DOHH2 (cell line): ENCODE results near the gene STEAP3.

Experiments
- H3F3A ChIP-seq: fragments of 200-600 bp; sonication (generic), shearing (Covaris generic); 2 replicates; pipeline ENCODE4 v1.6.0; 2016; ENCODE audit warnings: antibody characterized with exemption, mild to moderate bottlenecking; ENCODE audit not compliant: control insufficient read depth, insufficient read depth
- H3K27ac ChIP-seq: fragments of 200-600 bp; sonication (generic); 2 replicates; pipeline ENCODE4 v1.5.1; 2014; ENCODE audit warnings: low read depth, mild to moderate bottlenecking, low read length, moderate library complexity
- H3K27me3 ChIP-seq: fragments of 200-600 bp; sonication (generic); 2 replicates; pipeline ENCODE4 v1.6.1; 2014; ENCODE audit warnings: mild to moderate bottlenecking, low read length, mixed read lengths; ENCODE audit not compliant: control insufficient read depth
- H3K36me3 ChIP-seq: fragments of 200-600 bp; sonication (generic); 2 replicates; pipeline ENCODE4 v1.6.1; 2014; ENCODE audit warnings: mild to moderate bottlenecking, low read length, moderate library complexity, mixed read lengths; ENCODE audit not compliant: control insufficient read depth
- H3K4me1 ChIP-seq: fragments of 200-600 bp; sonication (generic); 2 replicates; pipeline ENCODE4 v1.6.1; 2014; ENCODE audit warnings: mild to moderate bottlenecking, low read length, mixed read lengths; ENCODE audit not compliant: control insufficient read depth
- H3K4me2 ChIP-seq: fragments of 200-600 bp; sonication (generic); 2 replicates; pipeline ENCODE4 v1.6.0; 2014; ENCODE audit warnings: mild to moderate bottlenecking, low read length, moderate library complexity
- H3K4me3 ChIP-seq: fragments of 200-600 bp; sonication (generic); 2 replicates; pipeline ENCODE4 v1.5.1; 2014; ENCODE audit warnings: mild to moderate bottlenecking, low read length, mixed read lengths
- H3K79me2 ChIP-seq: fragments of 200-600 bp; sonication (generic); 2 replicates; pipeline ENCODE4 v1.6.1; 2014; ENCODE audit warnings: mild to moderate bottlenecking, low read length, mixed read lengths; ENCODE audit not compliant: control insufficient read depth
- H3K9me2 ChIP-seq: fragments of 200-600 bp; sonication (generic); replicated peaks from 2 replicates; pipeline ENCODE4 v1.6.1; 2014; ENCODE audit warnings: mild to moderate bottlenecking, low read length, mixed read lengths; ENCODE audit not compliant: control insufficient read depth
- H3K9me3 ChIP-seq: fragments of 200-600 bp; sonication (generic); 2 replicates; pipeline ENCODE4 v1.6.1; 2014; ENCODE audit warnings: antibody characterized with exemption, low read length, mixed read lengths; ENCODE audit not compliant: control insufficient read depth, insufficient read depth
- H4K20me1 ChIP-seq: fragments of 200-600 bp; sonication (generic); 2 replicates; pipeline ENCODE4 v1.6.0; 2014; ENCODE audit warnings: low read depth, mild to moderate bottlenecking, antibody characterized with exemption, low read length, moderate library complexity; ENCODE audit not compliant: control insufficient read depth, insufficient read depth
- EZH2phosphoT487 ChIP-seq: fragments of 200-600 bp; sonication (generic); IDR thresholded peaks from 2 replicates; pipeline ENCODE4 v1.6.1; 2017; ENCODE audit warnings: borderline replicate concordance, mild to moderate bottlenecking, antibody characterized with exemption, low read length, moderate library complexity, mixed read lengths
- TF ChIP-seq, protein P1 (sequence below): fragments of 200-600 bp; sonication (generic); IDR thresholded peaks from one replicate; pipeline ENCODE4 v1.5.1; 2014; ENCODE audit warnings: antibody characterized with exemption, mild to moderate bottlenecking, low read depth, low read length; ENCODE audit not compliant: poor library complexity, severe bottlenecking

Gene STEAP3

GRCh38 chr2:119260646-119261492 lies 37.2 kb downstream of the STEAP3 start:
- Histone ChIP-seq H3K4me1 (no peaks in the 10 kb centered on the region), H3K4me3 (no peak overlapping the region), H3K79me2 (no peaks in the 10 kb centered on the region), H3K9me2 (no peaks in the 10 kb centered on the region), H3K4me2 (no peak overlapping the region), H3K36me3 (no peaks in the 10 kb centered on the region), H3F3A (no peaks in the 10 kb centered on the region), H3K9me3 (no peaks in the 10 kb centered on the region), H3K27me3 (no peaks in the 10 kb centered on the region), H3K27ac (no peak overlapping the region), H4K20me1 (no peaks in the 10 kb centered on the region)
- TF ChIP-seq, protein P1, sequence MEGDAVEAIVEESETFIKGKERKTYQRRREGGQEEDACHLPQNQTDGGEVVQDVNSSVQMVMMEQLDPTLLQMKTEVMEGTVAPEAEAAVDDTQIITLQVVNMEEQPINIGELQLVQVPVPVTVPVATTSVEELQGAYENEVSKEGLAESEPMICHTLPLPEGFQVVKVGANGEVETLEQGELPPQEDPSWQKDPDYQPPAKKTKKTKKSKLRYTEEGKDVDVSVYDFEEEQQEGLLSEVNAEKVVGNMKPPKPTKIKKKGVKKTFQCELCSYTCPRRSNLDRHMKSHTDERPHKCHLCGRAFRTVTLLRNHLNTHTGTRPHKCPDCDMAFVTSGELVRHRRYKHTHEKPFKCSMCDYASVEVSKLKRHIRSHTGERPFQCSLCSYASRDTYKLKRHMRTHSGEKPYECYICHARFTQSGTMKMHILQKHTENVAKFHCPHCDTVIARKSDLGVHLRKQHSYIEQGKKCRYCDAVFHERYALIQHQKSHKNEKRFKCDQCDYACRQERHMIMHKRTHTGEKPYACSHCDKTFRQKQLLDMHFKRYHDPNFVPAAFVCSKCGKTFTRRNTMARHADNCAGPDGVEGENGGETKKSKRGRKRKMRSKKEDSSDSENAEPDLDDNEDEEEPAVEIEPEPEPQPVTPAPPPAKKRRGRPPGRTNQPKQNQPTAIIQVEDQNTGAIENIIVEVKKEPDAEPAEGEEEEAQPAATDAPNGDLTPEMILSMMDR, result no peak
- no peak for TF ChIP-seq EZH2phosphoT487

DNA sequence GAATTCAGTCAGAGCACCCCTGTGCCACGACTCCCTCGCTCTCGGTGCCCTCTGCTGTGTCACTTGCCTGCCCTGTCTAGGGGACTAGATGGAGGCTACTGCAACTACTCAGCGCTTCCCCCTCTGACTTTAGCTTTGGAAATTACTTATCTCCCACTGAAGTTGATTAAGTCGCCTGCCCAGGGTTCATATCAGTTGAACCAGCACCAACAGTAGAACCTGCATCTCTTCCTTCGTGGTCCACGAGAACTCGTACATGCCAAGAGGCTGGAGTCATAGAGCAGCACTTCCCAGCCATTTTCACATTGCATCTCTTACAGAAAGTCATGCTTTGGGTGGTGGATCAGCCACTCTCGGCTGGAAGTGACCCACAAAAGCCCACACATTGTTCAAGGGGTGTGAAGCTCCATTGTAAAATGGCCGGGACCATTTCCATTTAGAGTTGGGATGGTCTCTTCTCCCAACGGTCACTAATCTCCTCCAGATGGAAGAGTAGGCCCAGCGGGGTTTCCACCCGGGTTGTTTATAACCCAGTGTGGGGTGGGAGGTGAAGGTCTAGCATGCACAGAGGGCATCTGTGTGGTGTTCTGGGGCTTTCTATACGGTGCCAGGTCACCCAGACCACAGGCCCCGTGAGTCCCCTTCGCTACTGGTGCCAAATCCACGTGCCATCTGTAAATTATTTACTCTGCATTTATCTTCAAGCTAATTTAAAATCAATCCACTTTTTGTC lies 38.0 kb downstream of the STEAP3 start:
- no peaks in the 10 kb centered on the region for H3K9me2 ChIP-seq
- no peak overlapping the region for H3K4me2 ChIP-seq
- H3K4me3 ChIP-seq, result no peak overlapping the region
- TF ChIP-seq, protein P1, result no peak
- no peak for TF ChIP-seq EZH2phosphoT487
- no peaks in the 10 kb centered on the region for H3K79me2 ChIP-seq
- no peaks in the 10 kb centered on the region for H4K20me1 ChIP-seq
- H3K9me3 ChIP-seq, result no peaks in the 10 kb centered on the region
- no peaks in the 10 kb centered on the region for H3K4me1 ChIP-seq
- no peaks in the 10 kb centered on the region for H3F3A ChIP-seq
- H3K36me3 ChIP-seq, result no peaks in the 10 kb centered on the region
- no peak overlapping the region for H3K27ac ChIP-seq
- H3K27me3 ChIP-seq, result no peaks in the 10 kb centered on the region

DNA sequence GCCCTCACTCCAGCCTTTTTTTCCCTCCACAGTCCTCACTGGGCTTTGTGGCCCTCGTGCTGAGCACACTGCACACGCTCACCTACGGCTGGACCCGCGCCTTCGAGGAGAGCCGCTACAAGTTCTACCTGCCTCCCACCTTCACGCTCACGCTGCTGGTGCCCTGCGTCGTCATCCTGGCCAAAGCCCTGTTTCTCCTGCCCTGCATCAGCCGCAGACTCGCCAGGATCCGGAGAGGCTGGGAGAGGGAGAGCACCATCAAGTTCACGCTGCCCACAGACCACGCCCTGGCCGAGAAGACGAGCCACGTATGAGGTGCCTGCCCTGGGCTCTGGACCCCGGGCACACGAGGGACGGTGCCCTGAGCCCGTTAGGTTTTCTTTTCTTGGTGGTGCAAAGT lies 39.4 kb downstream of the STEAP3 start:
- Histone ChIP-seq H3K79me2 (no peaks in the 10 kb centered on the region), H3K36me3 (no peaks in the 10 kb centered on the region), H3K27me3 (no peaks in the 10 kb centered on the region), H3K9me3 (no peaks in the 10 kb centered on the region), H3K27ac (no peak overlapping the region), H4K20me1 (no peaks in the 10 kb centered on the region), H3F3A (no peaks in the 10 kb centered on the region), H3K9me2 (no peaks in the 10 kb centered on the region), H3K4me3 (no peak overlapping the region), H3K4me1 (peaks cover 1% of the 10 kb centered on the region; the same call in 1 of the 2 replicates), H3K4me2 (no peak overlapping the region)
- no peak for TF ChIP-seq EZH2phosphoT487
- TF ChIP-seq, protein P1, result no peak
